Cardiac fibroblast (primary cell): ENCODE measurements around the gene ENTPD2.

Experiments used
- DNase-seq, 2 donors: peaks; one replicate each; pipeline versions ENCODE4 v3.0.0 to v3.0.0-alpha.2; 2010; ENCODE audit warnings: low read depth in 2 of 2
- H3K4me3 ChIP-seq, 2 donors: replicated peaks in 1 of 2; 1 replicate in 1 of 2; 2 replicates in 1 of 2; pipeline ENCODE4 v1.5.1; 2011; ENCODE audit warnings: low read depth in 2 of 2, low read length in 2 of 2, mild to moderate bottlenecking in 2 of 2, moderate library complexity in 1 of 2
- CTCF ChIP-seq: IDR thresholded peaks from one replicate; pipeline ENCODE4 v1.5.1; 2011; ENCODE audit warnings: low read depth, mild to moderate bottlenecking, low read length, inconsistent platforms

Gene ENTPD2

DNA sequence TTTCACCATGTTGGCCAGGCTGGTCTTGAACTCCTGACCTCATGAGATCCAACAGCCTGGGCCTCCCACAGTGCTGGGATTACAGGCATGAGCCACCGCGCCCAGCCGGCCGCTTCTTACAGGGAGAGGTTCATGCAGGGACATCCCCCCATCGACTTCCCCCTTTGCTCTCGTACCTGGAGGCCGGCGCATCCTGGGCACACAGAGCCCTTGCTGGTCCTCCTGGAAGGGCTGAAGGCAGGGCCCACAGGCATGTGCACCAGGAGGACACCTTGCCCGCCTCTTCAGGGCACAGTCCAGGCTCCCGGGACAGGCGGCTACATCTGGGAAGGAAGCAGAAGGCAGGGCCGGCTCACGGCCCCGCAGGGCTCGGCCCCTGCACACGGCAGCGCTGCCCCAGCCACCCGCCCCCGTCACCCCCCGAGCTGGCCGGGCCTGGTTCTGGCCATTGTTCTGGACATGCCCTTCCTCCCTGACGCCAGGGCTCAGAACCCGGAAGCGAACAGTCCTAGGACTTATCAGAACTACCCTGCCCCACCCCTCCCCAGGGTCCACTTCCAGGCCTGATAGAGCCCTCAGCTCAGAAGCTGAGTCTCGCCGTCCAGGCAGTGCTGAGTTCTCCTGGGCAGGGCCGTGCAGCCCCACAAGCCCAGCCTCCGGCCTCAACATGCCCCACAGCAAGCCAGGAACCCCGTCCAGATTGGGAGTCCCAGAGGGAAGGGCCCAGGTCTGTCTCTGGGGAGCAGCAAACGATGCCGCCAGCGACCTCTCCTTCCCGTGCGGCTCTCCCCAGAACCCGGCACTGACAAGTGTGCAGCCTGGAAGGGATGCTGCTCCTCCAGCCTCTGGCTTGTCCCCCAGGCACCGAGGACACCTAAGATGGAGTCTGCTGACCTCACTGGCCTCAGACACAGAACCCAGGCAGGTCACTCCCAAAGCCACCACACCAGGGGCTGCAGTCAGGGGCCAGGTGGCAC is 10.8 kb downstream of the ENTPD2 start:
- no peak overlapping the region for H3K4me3 ChIP-seq
- DNase-seq, result no peak
- TF ChIP-seq CTCF, result no peak

DNA sequence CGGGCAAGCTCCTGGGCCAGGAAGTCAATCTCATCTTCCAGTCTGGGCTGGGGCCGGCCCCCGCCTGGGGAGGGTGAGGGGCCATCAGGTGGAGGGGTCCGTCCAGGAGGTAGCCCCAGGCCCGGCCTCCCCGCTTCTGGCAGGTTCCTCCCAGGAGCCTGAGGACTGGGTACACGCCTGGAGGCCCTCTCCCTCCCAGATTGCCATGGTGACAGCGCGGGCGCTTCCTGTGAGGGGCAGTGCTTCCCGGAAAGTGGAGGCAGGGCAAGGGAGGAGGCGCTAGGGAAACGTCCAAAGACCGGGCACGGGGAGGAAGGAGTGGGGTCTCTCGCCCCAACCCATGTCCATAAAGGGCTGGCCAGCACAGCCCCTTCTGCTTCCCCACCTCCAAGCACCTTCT is 12.7 kb downstream of the ENTPD2 start:
- DNase-seq, result no peak
- TF ChIP-seq CTCF, result no peak
- H3K4me3 ChIP-seq, result no peak overlapping the region

DNA sequence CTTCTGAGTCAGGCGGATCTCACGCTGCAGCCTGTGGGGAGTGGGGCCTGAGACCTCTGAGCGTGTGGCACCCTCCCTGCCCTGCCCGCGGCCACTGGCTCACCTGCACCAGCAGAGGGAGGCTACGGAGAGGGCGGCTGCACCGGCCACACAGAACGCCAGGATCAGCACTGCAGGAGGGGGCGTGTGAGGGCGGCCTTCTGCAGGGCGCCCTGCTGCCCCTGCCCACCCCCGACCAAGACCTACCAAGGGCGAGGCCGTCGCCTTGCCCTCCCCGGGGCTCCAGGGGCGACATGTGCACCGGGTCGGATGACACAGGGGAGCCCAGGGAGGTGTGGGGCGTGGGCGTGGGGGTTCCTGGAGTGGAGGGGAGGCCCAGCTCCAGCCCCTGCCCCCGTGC is 13.3 kb downstream of the ENTPD2 start:
- H3K4me3 ChIP-seq, result no peak overlapping the region
- no peak for TF ChIP-seq CTCF
- no peak for DNase-seq

DNA sequence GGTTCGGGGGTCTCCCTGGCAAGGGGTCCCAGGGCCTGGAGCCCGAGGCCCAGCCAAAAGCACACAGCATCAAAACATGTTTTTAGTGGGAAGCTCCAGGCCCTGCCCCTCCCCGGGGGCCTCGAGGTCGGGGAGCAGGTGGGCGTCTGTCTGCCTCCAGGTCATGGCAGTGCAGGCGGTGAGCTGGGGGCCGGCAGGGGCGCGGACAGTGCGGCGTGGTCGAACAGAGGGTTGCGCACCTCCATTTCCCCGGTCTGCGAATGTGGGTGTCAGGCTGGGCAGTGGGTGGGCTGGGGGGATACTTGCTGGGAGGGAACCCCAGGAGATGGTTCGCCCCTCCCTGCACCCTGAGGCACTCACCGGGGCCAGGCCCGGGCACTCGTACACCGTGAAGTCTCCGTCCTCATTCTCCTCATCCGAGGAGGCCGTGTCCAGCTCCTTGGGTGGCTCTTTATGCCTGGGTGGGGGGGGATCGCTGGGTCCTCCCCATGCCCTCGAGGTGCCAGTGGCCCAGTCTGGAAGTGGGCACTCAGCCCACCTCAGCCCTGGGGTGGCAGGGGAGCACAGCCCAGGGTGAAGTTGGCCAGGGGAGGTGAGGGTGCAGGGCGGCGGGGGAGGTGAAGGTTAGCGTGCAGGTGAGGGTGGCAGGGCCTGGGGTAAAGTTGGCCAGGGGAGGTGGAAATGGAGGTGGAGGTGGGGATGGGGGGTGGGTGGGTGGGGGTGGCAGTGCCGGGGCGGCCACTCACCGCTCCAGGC is 14.1 kb downstream of the ENTPD2 start:
- no peak overlapping the region for H3K4me3 ChIP-seq
- DNase-seq, result no peak
- TF ChIP-seq CTCF, result no peak

GRCh38 chr9:137038916-137039315 is 14.9 kb downstream of the ENTPD2 start:
- no peak overlapping the region for H3K4me3 ChIP-seq
- no peak for DNase-seq
- TF ChIP-seq CTCF, result no peak

- no peak for TF ChIP-seq CTCF
- no peak for DNase-seq
- no peak overlapping the region for H3K4me3 ChIP-seq
These were observed 16.4 kb downstream of the ENTPD2 start for GRCh38 chr9:137037483-137037882.
